Stimulated activated CD8-positive, alpha-beta memory T cell treated with anti-CD3 and anti-CD28 coated beads, Interleukin-12 subunit alpha, Interleukin-12 subunit beta, amount 100 ng/mL, for 24 hours (primary cell): ENCODE data around the gene KCNG2.

ENCODE experiments used
- DNase-seq: peaks from one replicate; pipeline ENCODE4 v3.0.0-alpha.2; 2020; ENCODE audit errors: extremely low read depth

The KCNG2 gene

DNA sequence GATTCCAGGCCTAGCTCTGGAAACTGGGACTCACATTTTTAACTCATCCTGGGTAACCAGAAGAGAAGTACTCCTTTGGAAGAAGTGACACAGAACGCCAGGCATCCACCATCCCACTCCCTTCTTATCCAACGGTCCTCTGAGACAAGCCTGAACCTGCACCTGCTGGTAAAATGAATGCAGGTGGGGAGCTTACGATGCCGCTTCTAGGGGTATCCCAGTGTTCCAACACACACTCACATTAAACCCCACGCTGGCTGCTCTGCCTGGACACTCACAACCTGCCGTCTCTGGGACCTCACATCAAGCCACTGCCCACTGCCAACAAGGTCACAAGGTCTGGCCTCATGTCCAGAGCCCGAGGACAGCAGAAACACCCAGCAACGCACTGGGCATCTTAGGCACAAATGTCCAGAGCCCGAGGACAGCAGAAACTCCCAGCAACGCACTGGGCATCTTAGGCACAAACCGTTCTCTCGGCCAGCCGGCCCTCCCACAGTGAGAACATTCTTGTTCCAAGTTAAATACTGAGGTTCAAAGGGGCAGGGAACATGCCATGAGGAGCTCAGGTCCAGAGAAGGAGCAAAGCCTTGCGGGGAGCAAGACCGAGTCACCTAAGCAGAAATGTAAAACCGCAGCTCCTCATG is 143.9 kb downstream of the KCNG2 start:
- no peak for DNase-seq

GRCh38 chr18:79942211-79942610 is 144.5 kb downstream of the KCNG2 start:
- DNase-seq: no peak

GRCh38 chr18:79942786-79943607 is 145.3 kb downstream of the KCNG2 start:
- DNase-seq: no peak

GRCh38 chr18:79943608-79944125 is 145.9 kb downstream of the KCNG2 start:
- DNase-seq: no peak

GRCh38 chr18:79944126-79944731 is 146.5 kb downstream of the KCNG2 start:
- DNase-seq: no peak

GRCh38 chr18:79944746-79945117 is 147.0 kb downstream of the KCNG2 start:
- no peak for DNase-seq

DNA sequence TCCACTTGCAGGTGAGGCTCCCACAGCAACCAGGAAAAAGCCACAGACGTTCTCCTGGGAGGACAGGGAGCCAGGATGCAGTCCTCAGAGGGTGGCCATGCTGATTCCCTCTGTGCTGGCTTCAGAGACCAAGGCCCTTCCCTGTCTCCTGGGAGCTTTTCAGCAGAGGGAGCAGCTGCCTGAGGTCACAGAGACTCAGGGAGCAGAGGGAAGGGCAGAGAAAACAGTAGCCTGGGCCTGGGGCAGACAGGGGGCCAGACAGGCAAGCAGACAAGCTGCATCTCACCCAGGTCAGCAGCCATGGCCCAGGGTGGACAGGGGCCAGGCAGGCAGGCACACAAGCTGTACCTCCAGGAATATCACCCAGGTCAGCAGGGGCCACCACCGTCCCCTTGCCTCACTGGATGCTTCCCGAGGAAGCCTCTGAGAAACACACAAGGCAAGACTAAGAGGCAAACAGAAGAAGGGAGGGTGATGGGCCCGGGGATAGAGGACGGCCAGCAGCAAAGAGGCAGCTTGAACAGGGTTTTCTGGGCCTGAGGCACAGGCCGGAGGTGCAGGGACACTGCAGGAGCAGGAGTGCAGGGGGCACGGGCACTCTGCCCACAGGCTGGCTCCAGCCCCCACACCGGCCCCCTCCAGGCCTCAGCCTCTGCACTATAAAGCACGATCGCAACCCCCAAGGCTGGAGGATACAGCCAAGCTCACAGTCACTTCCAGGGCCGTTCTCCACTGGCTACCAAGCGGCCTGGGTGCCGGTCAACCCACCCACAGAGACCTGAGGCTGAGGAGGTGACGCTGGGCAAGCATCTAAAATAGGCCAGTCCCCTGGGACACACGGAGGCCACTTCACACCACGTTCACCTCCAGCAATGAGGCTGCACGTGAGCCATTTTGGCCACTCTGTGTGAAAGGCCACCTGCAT is 147.6 kb downstream of the KCNG2 start:
- no peak for DNase-seq

DNA sequence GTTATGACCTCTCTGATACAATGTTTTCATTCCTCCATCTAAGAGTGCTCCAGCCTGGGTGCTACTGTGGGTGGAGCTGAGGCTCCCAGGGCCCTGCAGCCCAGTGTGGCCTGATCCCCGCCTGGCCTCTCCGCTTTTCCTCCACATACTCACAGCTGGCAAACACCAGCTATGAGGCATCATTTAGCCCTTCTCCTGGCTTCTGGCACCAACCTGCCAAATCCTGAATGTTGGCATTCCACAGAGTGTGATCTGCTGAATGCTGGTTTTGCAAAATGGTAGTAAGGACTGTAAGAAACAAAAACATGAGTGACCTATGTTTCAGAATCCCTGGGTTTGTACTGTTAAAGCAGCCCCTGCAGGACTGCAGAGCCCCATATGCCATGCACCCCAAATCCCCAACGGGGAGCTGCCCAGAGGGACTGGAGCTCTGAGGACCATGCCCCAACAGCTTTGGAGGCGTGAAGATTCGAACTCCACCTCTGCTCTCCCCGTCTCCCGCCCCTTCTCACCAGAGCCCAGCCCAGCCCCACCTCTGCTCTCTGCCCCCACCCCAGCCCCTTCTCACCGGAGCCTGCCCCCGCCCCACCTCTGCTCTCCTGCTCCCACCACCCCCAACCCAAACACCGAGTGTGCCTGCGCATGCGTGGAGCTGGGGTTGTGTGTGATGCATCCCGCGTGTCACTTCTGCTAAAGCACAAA is 149.5 kb downstream of the KCNG2 start:
- DNase-seq: no peak

- no peak for DNase-seq
Measured at GRCh38 chr18:79947881-79948610, 150.3 kb downstream of the KCNG2 start.

GRCh38 chr18:79948719-79949411 is 151.1 kb downstream of the KCNG2 start:
- DNase-seq: no peak
